ENCODE results near the gene GRAP2.
"Not testable (repeated sequence)": the region's sequence is repeated elsewhere in the genome, so short reads cannot be mapped to it uniquely, and the experiment has no call there.

GRAP2 gene

GRCh38 chr22:39943953-39944872 is 43.3 kb downstream of the GRAP2 start:
- no peak overlapping the region for H3K4me3 ChIP-seq (ENCODE audit: low read depth, low read length)
- TF ChIP-seq, protein P1, sequence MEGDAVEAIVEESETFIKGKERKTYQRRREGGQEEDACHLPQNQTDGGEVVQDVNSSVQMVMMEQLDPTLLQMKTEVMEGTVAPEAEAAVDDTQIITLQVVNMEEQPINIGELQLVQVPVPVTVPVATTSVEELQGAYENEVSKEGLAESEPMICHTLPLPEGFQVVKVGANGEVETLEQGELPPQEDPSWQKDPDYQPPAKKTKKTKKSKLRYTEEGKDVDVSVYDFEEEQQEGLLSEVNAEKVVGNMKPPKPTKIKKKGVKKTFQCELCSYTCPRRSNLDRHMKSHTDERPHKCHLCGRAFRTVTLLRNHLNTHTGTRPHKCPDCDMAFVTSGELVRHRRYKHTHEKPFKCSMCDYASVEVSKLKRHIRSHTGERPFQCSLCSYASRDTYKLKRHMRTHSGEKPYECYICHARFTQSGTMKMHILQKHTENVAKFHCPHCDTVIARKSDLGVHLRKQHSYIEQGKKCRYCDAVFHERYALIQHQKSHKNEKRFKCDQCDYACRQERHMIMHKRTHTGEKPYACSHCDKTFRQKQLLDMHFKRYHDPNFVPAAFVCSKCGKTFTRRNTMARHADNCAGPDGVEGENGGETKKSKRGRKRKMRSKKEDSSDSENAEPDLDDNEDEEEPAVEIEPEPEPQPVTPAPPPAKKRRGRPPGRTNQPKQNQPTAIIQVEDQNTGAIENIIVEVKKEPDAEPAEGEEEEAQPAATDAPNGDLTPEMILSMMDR (conservative IDR thresholded peaks at IDR 0.05; ENCODE audit: low read depth, low read length) = no peak
- no peak for DNase-seq (ENCODE audit: low read depth)

- no peak for DNase-seq (ENCODE audit: low read depth)
- no peak overlapping the region for H3K4me3 ChIP-seq (ENCODE audit: low read depth, low read length)
- TF ChIP-seq, protein P1 (conservative IDR thresholded peaks at IDR 0.05; ENCODE audit: low read depth, low read length) = no peak
Observed at GRCh38 chr22:39946126-39946502, 45.2 kb downstream of the GRAP2 start.

DNA sequence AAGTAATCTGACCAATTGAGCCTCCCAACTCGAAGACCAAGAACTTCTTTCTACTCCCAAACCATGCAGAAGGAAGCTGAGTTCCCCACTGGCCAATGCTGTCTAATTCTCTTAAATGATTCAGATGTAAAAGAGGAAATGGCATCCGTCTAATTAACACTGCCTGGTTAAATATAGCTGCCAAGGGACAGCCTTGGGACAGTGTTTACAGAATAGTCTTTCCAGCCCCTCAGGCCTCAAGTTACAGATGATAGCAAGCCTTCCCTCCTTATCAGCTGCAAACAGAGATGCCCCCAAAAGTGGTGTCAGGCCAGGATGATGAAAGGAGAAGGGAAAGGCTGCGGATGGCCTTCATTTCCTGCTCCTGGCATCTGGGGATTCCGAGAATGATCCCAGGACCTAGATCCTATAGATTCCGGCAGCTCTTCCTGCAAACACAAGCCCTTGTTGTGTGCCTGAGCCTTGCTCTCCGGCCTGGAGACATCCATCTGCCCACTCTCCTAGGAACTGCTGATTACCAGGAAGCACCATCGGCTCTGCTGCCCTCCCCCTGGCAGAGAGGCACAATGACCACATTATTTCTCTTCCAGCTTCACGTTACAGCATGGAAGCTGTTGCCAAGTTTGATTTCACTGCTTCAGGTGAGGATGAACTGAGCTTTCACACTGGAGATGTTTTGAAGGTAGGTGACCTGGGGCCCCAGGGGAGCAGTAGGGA is 45.8 kb downstream of the GRAP2 start:
- TF ChIP-seq, protein P1 (conservative IDR thresholded peaks at IDR 0.05; ENCODE audit: low read depth, low read length) = no peak
- DNase-seq (ENCODE audit: low read depth) = no peak
- no peak overlapping the region for H3K4me3 ChIP-seq (ENCODE audit: low read depth, low read length)

DNA sequence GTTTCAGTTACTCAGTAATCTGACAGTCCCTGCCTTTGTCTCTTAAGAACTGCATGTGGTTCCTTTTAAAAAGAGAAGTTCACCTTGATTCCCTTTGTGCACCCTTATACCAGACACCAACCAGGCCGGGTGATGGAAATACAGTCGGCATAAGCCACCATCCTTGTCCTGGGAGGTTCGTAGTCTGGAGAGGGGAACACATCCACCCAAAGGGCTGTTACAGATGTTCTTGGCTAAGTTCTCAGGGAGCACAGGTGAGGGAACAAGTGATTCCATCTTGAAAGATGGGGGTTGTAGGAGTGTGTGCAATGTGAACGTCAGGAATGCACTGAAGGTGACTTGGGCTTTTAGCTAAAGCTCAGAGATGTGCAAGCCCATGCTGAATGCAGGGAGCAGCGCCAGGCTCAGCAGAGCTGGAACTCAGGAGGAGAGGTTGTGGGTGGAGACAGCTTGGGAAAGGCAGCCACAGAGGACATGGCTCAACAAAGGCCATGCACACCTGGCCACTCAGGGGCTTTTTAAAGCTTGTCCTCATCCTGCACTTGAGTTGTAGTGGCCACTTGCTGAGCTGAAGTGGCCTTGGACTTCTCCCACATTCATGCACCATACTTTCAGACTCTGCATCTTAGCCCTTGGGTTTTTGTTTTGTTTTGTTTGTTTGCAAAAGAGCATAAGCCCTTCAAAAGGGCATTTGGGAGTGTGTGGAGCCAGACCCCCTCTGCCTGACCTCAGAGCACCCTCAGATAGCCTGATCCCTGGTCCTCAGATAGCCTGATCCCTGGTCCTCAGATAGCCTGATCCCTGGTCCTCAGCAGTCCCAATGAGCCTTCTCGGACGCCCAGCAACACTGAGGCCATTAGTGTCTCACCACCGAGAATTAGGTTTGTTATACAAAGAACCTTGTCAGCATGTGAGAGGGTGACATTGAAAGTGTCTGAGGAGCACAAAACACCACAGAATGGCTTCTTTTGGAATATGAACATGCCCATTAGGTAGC is 46.6 kb downstream of the GRAP2 start:
- no peak for DNase-seq (ENCODE audit: low read depth)
- no peak overlapping the region for H3K4me3 ChIP-seq (ENCODE audit: low read depth, low read length)
- TF ChIP-seq, protein P1 (conservative IDR thresholded peaks at IDR 0.05; ENCODE audit: low read depth, low read length) = no peak

DNA sequence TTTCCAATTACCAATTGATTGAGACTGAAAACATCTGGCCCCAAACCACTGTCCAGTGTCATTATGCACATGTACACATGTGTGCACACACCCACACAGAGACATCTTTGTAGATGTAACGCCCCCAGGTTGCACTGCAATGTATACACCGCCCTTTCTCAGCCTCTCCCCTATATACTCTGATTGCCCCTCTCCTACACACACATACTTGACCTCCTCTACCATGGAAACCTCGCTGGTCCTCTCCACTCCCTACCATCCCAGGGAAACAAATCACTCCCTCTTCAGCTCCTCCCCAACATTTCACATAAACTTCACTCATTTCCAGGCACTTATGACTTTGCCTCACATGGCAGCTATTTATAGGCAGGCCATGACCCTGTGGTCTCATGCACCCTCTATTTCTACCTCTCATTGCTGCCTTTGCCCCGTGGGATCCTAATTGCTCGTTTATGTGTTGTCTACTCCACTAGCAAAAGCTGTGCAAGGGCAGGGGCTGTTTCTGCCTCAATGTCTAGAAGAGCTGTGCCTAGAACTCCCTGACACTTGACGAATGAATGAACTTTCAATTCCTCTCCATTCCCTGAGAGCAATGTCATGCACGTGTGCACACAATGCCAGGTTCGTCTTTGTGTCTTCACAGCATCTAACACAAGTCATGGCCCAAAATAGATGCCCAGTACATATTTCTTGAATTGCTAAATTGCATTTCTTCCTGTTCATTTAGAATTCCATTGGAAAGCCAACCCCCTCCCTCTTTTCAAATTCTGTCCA is 49.3 kb downstream of the GRAP2 start:
- no peak overlapping the region for H3K4me3 ChIP-seq (ENCODE audit: low read depth, low read length)
- TF ChIP-seq, protein P1 (conservative IDR thresholded peaks at IDR 0.05; ENCODE audit: low read depth, low read length) = no peak
- no peak for DNase-seq (ENCODE audit: low read depth)

GRCh38 chr22:39951603-39952293 is 50.9 kb downstream of the GRAP2 start:
- not testable (repeated sequence) for H3K4me3 ChIP-seq (ENCODE audit: low read depth, low read length); DNase-seq (ENCODE audit: low read depth)

Measured in choroid plexus epithelial cell (primary cell).